Endothelial cell (in vitro differentiated cells): Measurements from ENCODE around the gene TAS2R60. TPM values are rescaled to one million over a fixed set of nuclear protein-coding genes. Genes with fewer than 3 reads are reported as not detected.

Source experiments
- DNase-seq: peaks from one replicate; pipeline ENCODE4 v3.0.0; 2021; ENCODE audit warnings: low spot score
- H3K27ac Mint-ChIP-seq: one replicate; pipeline ENCODE4 v1.8.0; 2021; ENCODE audit warnings: mixed read lengths, inconsistent platforms; ENCODE audit not compliant: unreplicated experiment
- H3K27me3 Mint-ChIP-seq: one replicate; pipeline ENCODE4 v1.8.0; 2021; ENCODE audit warnings: mild to moderate bottlenecking, moderate library complexity, mixed read lengths, inconsistent platforms; ENCODE audit not compliant: unreplicated experiment
- H3K36me3 Mint-ChIP-seq: one replicate; pipeline ENCODE4 v1.8.0; 2021; ENCODE audit warnings: mild to moderate bottlenecking, low read depth, mixed read lengths, inconsistent platforms; ENCODE audit not compliant: unreplicated experiment
- H3K4me1 Mint-ChIP-seq: one replicate; pipeline ENCODE4 v1.8.0; 2021; ENCODE audit warnings: mild to moderate bottlenecking, mixed read lengths, inconsistent platforms; ENCODE audit not compliant: unreplicated experiment
- H3K4me3 Mint-ChIP-seq: one replicate; pipeline ENCODE4 v1.8.0; 2021; ENCODE audit warnings: mild to moderate bottlenecking, mixed read lengths, inconsistent platforms; ENCODE audit not compliant: unreplicated experiment
- H3K9me3 Mint-ChIP-seq: one replicate; pipeline ENCODE4 v1.8.0; 2021; ENCODE audit warnings: mixed read lengths, inconsistent platforms; ENCODE audit not compliant: unreplicated experiment
- CTCF ChIP-seq: fragments of 200-600 bp; sonication (generic); IDR thresholded peaks from one replicate; pipeline ENCODE4 v1.5.0; 2021; ENCODE audit warnings: antibody characterized with exemption; ENCODE audit not compliant: unreplicated experiment
- total RNA-seq: library from RNA; stranded (reverse); fragmentation: NEBNext Ultra II Directional; extraction: Animal tissue kit (Norgen Biotek cat#: 25700); gene quantifications from one replicate; pipeline ENCODE4 v1.2.1, GENCODE V29; 2021; ENCODE audit not compliant: unreplicated experiment

TAS2R60 gene
- total RNA-seq, 1 donor from 2014 or later, result not detected

- Mint-ChIP-seq H3K4me3 (no peak overlapping the region), H3K4me1 (no peaks in the 10 kb centered on the region), H3K27me3 (peaks cover 3% of the 10 kb centered on the region), H3K36me3 (no peaks in the 10 kb centered on the region), H3K9me3 (no peaks in the 10 kb centered on the region), H3K27ac (no peak overlapping the region)
- TF ChIP-seq CTCF, result no peak
- no peak for DNase-seq
Observed at GRCh38 chr7:143436325-143436946, 6.8 kb upstream of the TAS2R60 start.

DNA sequence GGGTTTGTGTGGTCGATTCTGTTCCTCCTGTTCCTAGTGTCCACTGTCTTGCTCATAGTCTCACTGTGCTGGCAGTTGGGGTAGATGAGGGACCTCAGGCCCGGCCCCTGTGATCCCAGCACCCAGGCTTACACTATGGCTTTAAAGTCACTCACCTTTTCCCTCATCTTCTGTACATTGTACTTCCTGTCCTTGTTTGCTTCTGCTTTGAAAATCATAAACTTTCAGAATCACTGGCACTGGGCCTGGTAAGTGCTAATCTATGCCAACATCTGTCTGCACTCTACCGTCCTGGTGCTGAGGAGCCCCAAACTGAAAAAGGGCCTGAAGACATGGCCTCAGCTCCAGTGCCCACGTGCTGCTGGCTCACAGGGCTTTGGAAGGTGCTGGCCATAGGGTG, 5.7 kb upstream of the TAS2R60 start:
- Mint-ChIP-seq H3K4me1 (no peaks in the 10 kb centered on the region), H3K9me3 (no peaks in the 10 kb centered on the region), H3K27ac (no peak overlapping the region), H3K27me3 (peaks cover 3% of the 10 kb centered on the region), H3K4me3 (no peak overlapping the region), H3K36me3 (no peaks in the 10 kb centered on the region)
- DNase-seq, result no peak
- no peak for TF ChIP-seq CTCF

DNA sequence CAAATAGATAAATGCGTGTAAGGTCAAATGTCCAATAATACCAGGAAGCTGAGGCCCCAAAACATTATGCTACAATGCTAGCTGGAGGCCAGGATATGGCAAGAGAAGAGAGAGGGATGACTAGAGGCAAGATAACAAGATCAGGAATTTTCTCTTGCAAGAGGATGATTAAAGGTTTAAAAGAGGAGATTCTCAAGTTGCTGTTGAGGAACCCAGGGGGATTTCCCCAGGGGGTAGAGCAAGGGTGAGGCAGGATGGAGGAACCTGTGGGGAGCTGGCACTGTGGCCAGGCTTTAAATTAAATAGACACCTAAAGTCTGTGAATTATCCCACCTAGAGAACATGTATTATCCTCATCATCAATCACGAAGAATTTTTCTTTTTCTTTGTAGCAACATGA, 3.4 kb upstream of the TAS2R60 start:
- no peak for TF ChIP-seq CTCF
- no peak overlapping the region for H3K4me3 Mint-ChIP-seq
- no peaks in the 10 kb centered on the region for H3K9me3 Mint-ChIP-seq
- H3K36me3 Mint-ChIP-seq, result no peaks in the 10 kb centered on the region
- no peak for DNase-seq
- peaks cover 3% of the 10 kb centered on the region for H3K27me3 Mint-ChIP-seq
- no peaks in the 10 kb centered on the region for H3K4me1 Mint-ChIP-seq
- no peak overlapping the region for H3K27ac Mint-ChIP-seq

- H3K4me3 Mint-ChIP-seq, result no peak overlapping the region
- no peaks in the 10 kb centered on the region for H3K27me3 Mint-ChIP-seq
- no peak for TF ChIP-seq CTCF
- DNase-seq, result no peak
- no peaks in the 10 kb centered on the region for H3K9me3 Mint-ChIP-seq
- no peaks in the 10 kb centered on the region for H3K4me1 Mint-ChIP-seq
- H3K36me3 Mint-ChIP-seq, result no peaks in the 10 kb centered on the region
- no peak overlapping the region for H3K27ac Mint-ChIP-seq
Observed at GRCh38 chr7:143444063-143444782, 970 bp downstream of the TAS2R60 start.

- DNase-seq, result no peak
- Mint-ChIP-seq H3K27me3 (no peaks in the 10 kb centered on the region), H3K27ac (no peak overlapping the region), H3K36me3 (no peaks in the 10 kb centered on the region), H3K4me1 (no peaks in the 10 kb centered on the region), H3K4me3 (no peak overlapping the region), H3K9me3 (no peaks in the 10 kb centered on the region)
- no peak for TF ChIP-seq CTCF
Observed at GRCh38 chr7:143444785-143445184, 1.5 kb downstream of the TAS2R60 start.
